H1 (cell line): ENCODE data around the gene PIBF1. TPM values are rescaled to one million over a fixed set of nuclear protein-coding genes. Genes with fewer than 3 reads are reported as not detected.

Experiments used
- CTCF ChIA-PET: fragments of 300-600 bp; sonication (Branson Sonifier 250); formaldehyde crosslinking; loops from one replicate; lab custom pipeline; 2021; ENCODE audit not compliant: partially characterized antibody; lab: Charles Lee
- POLR2A ChIA-PET: fragments of 300-600 bp; sonication (Branson Sonifier 250); formaldehyde crosslinking; loops from one replicate; lab custom pipeline; 2021; ENCODE audit warnings: inconsistent platforms; ENCODE audit not compliant: partially characterized antibody; lab: Charles Lee
- DNase-seq, 2 experiments: peaks; one replicate each; pipeline versions ENCODE4 v3.0.0 to v3.0.0-alpha.2; 2010 to 2022; ENCODE audit warnings: low spot score in 2 of 2, low read depth in 1 of 2, mixed read lengths in 1 of 2
- FAIRE-seq: peaks from 2 replicates; lab custom pipeline; 2011; peaks lifted over from hg19 to GRCh38; lab: Jason Lieb, UNC
- H2AFZ ChIP-seq: 2 replicates; pipeline ENCODE4 v1.8.1; 2012; ENCODE audit warnings: low read length, inconsistent platforms
- H2AK5ac ChIP-seq: 2 replicates; pipeline ENCODE4 v1.6.1; 2013; ENCODE audit warnings: low read depth, low read length
- H2BK120ac ChIP-seq: replicated peaks from 2 replicates; pipeline ENCODE3; 2013; ENCODE audit warnings: low read depth, low read length, inconsistent platforms
- H2BK12ac ChIP-seq: 2 replicates; pipeline ENCODE4 v1.6.1; 2013; ENCODE audit warnings: low read depth, low read length
- H2BK15ac ChIP-seq: 2 replicates; pipeline ENCODE4 v1.6.1; 2013; ENCODE audit warnings: low read length
- H2BK20ac ChIP-seq: 2 replicates; pipeline ENCODE4 v1.6.1; 2013; ENCODE audit warnings: low read length
- H2BK5ac ChIP-seq: 2 replicates; pipeline ENCODE4 v1.6.1; 2013; ENCODE audit warnings: low read depth, low read length
- H3K14ac ChIP-seq: 2 replicates; pipeline ENCODE4 v1.6.1; 2013; ENCODE audit warnings: inconsistent platforms; ENCODE audit not compliant: insufficient read length
- H3K18ac ChIP-seq: 2 replicates; pipeline ENCODE4 v1.6.1; 2013; ENCODE audit warnings: low read length; ENCODE audit errors: extremely low read depth
- H3K23ac ChIP-seq: 2 replicates; pipeline ENCODE4 v1.6.1; 2013; ENCODE audit warnings: inconsistent platforms; ENCODE audit not compliant: insufficient read length
- H3K23me2 ChIP-seq: 2 replicates; pipeline ENCODE4 v1.6.1; 2013; ENCODE audit warnings: low read depth, low read length
- H3K27ac ChIP-seq: 2 replicates; pipeline ENCODE4 v1.6.1; 2011; ENCODE audit warnings: low read depth, low read length, inconsistent platforms
- H3K27me3 ChIP-seq, 4 experiments: replicated peaks in 1 of 4; 1 replicate in 1 of 4; 2 replicates in 3 of 4; pipeline versions ENCODE4 v1.6.1 to v1.8.1; 2011 to 2013; ENCODE audit warnings: low read length in 3 of 4, mild to moderate bottlenecking in 3 of 4, inconsistent platforms in 2 of 4, mixed read lengths in 2 of 4, moderate library complexity in 1 of 4; ENCODE audit not compliant: control insufficient read depth in 3 of 4, insufficient read depth in 3 of 4; ENCODE audit errors: extremely low read depth in 1 of 4
- H3K36me3 ChIP-seq, 4 experiments: 2 replicates each; pipeline versions ENCODE4 v1.6.1 to v1.8.1; 2011 to 2013; ENCODE audit warnings: mild to moderate bottlenecking in 4 of 4, low read length in 3 of 4, moderate library complexity in 2 of 4, control low read depth in 1 of 4, inconsistent platforms in 1 of 4; ENCODE audit not compliant: insufficient read depth in 4 of 4, control insufficient read depth in 2 of 4
- H3K4ac ChIP-seq: replicated peaks from 2 replicates; pipeline ENCODE3; 2013; ENCODE audit warnings: low read length, low read depth, mixed read lengths, inconsistent platforms; ENCODE audit not compliant: insufficient read length
- H3K4me1 ChIP-seq, 4 experiments: replicated peaks in 1 of 4; 1 replicate in 1 of 4; 2 replicates in 3 of 4; pipeline versions ENCODE4 v1.6.1 to v1.8.1; 2011 to 2013; ENCODE audit warnings: low read length in 3 of 4, inconsistent platforms in 2 of 4, mixed read lengths in 1 of 4; ENCODE audit not compliant: insufficient read depth in 4 of 4, control insufficient read depth in 3 of 4
- H3K4me2 ChIP-seq, 2 experiments: 2 replicates each; pipeline versions ENCODE4 v1.6.1 to v1.8.1; 2011 to 2013; ENCODE audit warnings: low read depth in 2 of 2, low read length in 2 of 2, control low read depth in 1 of 2, inconsistent platforms in 1 of 2, mild to moderate bottlenecking in 1 of 2; ENCODE audit not compliant: insufficient read depth in 1 of 2
- H3K4me3 ChIP-seq, 4 experiments: fragments of 200-600, 300-600 bp in 1 of 4; sonication (generic), shearing (Covaris generic), sonication (Bioruptor Twin) in 1 of 4; 2 replicates each; pipeline versions ENCODE4 v1.5.1 to v1.8.1; 2011 to 2016; ENCODE audit warnings: low read length in 4 of 4, low read depth in 3 of 4, control low read depth in 2 of 4, inconsistent platforms in 2 of 4, mild to moderate bottlenecking in 2 of 4, mixed read lengths in 1 of 4, moderate library complexity in 1 of 4; ENCODE audit not compliant: insufficient read depth in 2 of 4; ENCODE audit errors: extremely low read depth in 1 of 4
- H3K56ac ChIP-seq: replicated peaks from 2 replicates; pipeline ENCODE3; 2013; ENCODE audit warnings: low read depth, mild to moderate bottlenecking, mixed read lengths, low read length, inconsistent platforms; ENCODE audit not compliant: insufficient read length
- H3K79me1 ChIP-seq: 2 replicates; pipeline ENCODE4 v1.6.1; 2013; ENCODE audit warnings: low read depth, low read length, control low read depth
- H3K79me2 ChIP-seq, 2 experiments: 2 replicates each; pipeline versions ENCODE4 v1.6.1 to v1.8.1; 2012 to 2013; ENCODE audit warnings: low read length in 2 of 2, mild to moderate bottlenecking in 2 of 2, inconsistent platforms in 1 of 2; ENCODE audit not compliant: insufficient read depth in 2 of 2, control insufficient read depth in 1 of 2
- H3K9ac ChIP-seq, 4 experiments: replicated peaks in 1 of 4; 1 replicate in 1 of 4; 2 replicates in 3 of 4; pipeline versions ENCODE4 v1.6.1 to v1.8.1; 2011 to 2013; ENCODE audit warnings: low read depth in 3 of 4, low read length in 3 of 4, control low read depth in 2 of 4, mild to moderate bottlenecking in 2 of 4, moderate library complexity in 2 of 4, inconsistent platforms in 1 of 4; ENCODE audit errors: extremely low read depth in 1 of 4
- H3K9me3 ChIP-seq, 2 experiments: 2 replicates each; pipeline versions ENCODE4 v1.6.1 to v1.8.1; 2012 to 2013; ENCODE audit warnings: mild to moderate bottlenecking in 2 of 2, moderate library complexity in 2 of 2, control low read depth in 1 of 2, inconsistent platforms in 1 of 2, low read depth in 1 of 2, low read length in 1 of 2, mixed read lengths in 1 of 2; ENCODE audit not compliant: insufficient read depth in 2 of 2
- H4K20me1 ChIP-seq, 2 experiments: replicated peaks in 1 of 2; 2 replicates each; pipeline versions ENCODE3 to v1.8.1; 2011 to 2013; ENCODE audit warnings: inconsistent platforms in 2 of 2, low read length in 2 of 2, mild to moderate bottlenecking in 1 of 2; ENCODE audit not compliant: insufficient read depth in 2 of 2, control insufficient read depth in 1 of 2
- H4K5ac ChIP-seq: 2 replicates; pipeline ENCODE4 v1.6.1; 2013; ENCODE audit warnings: low read length, low read depth, mixed read lengths, inconsistent platforms; ENCODE audit not compliant: insufficient read length
- H4K8ac ChIP-seq: 2 replicates; pipeline ENCODE4 v1.8.0; 2013; ENCODE audit warnings: mild to moderate bottlenecking, moderate library complexity, low read length, inconsistent platforms; ENCODE audit not compliant: insufficient read depth; ENCODE audit errors: extremely low read depth
- H4K91ac ChIP-seq: replicated peaks from 2 replicates; pipeline ENCODE3; 2013; ENCODE audit warnings: low read length, mixed read lengths, inconsistent platforms; ENCODE audit not compliant: insufficient read length
- CREB1 ChIP-seq: IDR thresholded peaks from 2 replicates; pipeline ENCODE4 v1.6.1; 2012; ENCODE audit warnings: inconsistent platforms
- JUN ChIP-seq: IDR thresholded peaks from 2 replicates; pipeline ENCODE4 v1.6.1; 2011; ENCODE audit warnings: low read depth, mild to moderate bottlenecking, improper control_type of control experiment, low read length
- JUND ChIP-seq: IDR thresholded peaks from 2 replicates; pipeline ENCODE4 v1.6.1; 2011; ENCODE audit warnings: mild to moderate bottlenecking, improper control_type of control experiment, low read length
- PHF8 ChIP-seq: fragments of 200-600 bp; sonication (generic); conservative IDR thresholded peaks from 2 replicates; pipeline ENCODE4 v1.7.1; 2012; ENCODE audit warnings: low read depth, mild to moderate bottlenecking, inconsistent platforms, low read length, moderate library complexity
- USF2 ChIP-seq: IDR thresholded peaks from 2 replicates; pipeline ENCODE4 v1.6.1; 2011; ENCODE audit warnings: low read length, improper control_type of control experiment
- WGBS, 2 experiments: shearing (Covaris generic) in 1 of 2; methylation state at CpG; one replicate each; pipeline versions ENCODE4 v1.1.6 to v1.1.7; 2013 to 2015; ENCODE audit warnings: low lambda C conversion rate in 2 of 2, mixed read lengths in 2 of 2, inconsistent platforms in 1 of 2, low coverage in 1 of 2, missing lambda C conversion rate in 1 of 2; ENCODE audit not compliant: insufficient replicate concordance in 2 of 2, insufficient coverage in 1 of 2, insufficient read length in 1 of 2; ENCODE audit errors: extremely low coverage in 1 of 2, missing lambda C conversion rate in 1 of 2; 5-methylcytosine and 5-hydroxymethylcytosine counted together
- polyA plus RNA-seq, 7 experiments: library from polyadenylated mRNA; depleted of rRNA in 3 of 7; stranded (reverse) in 5 of 7; unstranded in 2 of 7; fragments of >200 nt in 5 of 7; fragments of 200-250 nt in 2 of 7; gene quantifications; 1 replicate in 5 of 7; 2 replicates in 1 of 7; 4 replicates in 1 of 7; pipeline versions ENCODE4 v1.2.1 to v1.2.3, GENCODE V29; 2011 to 2013; ENCODE audit warnings: missing spikeins in 2 of 7, mixed read lengths in 2 of 7
- total RNA-seq: library from RNA; stranded (reverse); fragmentation: NEBNext Ultra II Directional; extraction: Animal tissue kit (Norgen Biotek cat#: 25700); gene quantifications from 2 replicates; pipeline ENCODE4 v1.2.1, GENCODE V29; 2021

Gene PIBF1
- total and polyA plus RNA-seq, 2 of the 8 experiments (the other 6 are each of a cell fraction or from before 2014, with no cell fraction given): 1.1 to 13.2 TPM

GRCh38 chr13:73065036-73065435 lies 283.1 kb downstream of the PIBF1 start:
- Histone ChIP-seq H3K56ac (no peak overlapping the region), H3K4ac (no peak overlapping the region), H3K27ac (no peak overlapping the region), H3K4me2 (no peak overlapping the region), H3K4me3 (no peak overlapping the region), H2BK20ac (no peak overlapping the region), H3K14ac (no peak overlapping the region), H2BK120ac (no peak overlapping the region), H3K36me3 (no peaks in the 10 kb centered on the region), H3K27me3 (peaks cover 13 to 35% (median 24%) of the 10 kb centered on the region in 4 experiments; a peak in 6 of 7 replicates), H4K8ac (no peak overlapping the region), H3K18ac (no peak overlapping the region), H2BK5ac (no peak overlapping the region), H2BK12ac (no peak overlapping the region), H4K20me1 (peaks cover 0 to 4% of the 10 kb centered on the region in 2 experiments), H2AK5ac (no peak overlapping the region), H3K23ac (no peak overlapping the region), H3K79me2 (no peaks in the 10 kb centered on the region), H2BK15ac (no peak overlapping the region), H4K5ac (no peak overlapping the region), H3K4me1 (peaks cover 0 to 15% (median 1%) of the 10 kb centered on the region in 4 experiments; a peak in 5 of 7 replicates), H2AFZ (no peak overlapping the region), H3K9ac (no peak overlapping the region), H3K79me1 (0 out of 2 replicates have a peak, but pooled peaks cover 2% of the 10 kb centered on the region), H3K9me3 (no peaks in the 10 kb centered on the region), H4K91ac (no peak overlapping the region), H3K23me2 (no peaks in the 10 kb centered on the region; the same call in 1 of the 2 replicates)
- ChIA-PET POLR2A (interaction anchor here (2.5 kb wide), 1 partner anchor 10 kb away, joined by 6 read pairs; no protein-coding TSS in a partner anchor), CTCF (interaction anchor here (1.1 kb wide), 1 partner anchor 702 kb away, joined by 3 read pairs; no protein-coding TSS in a partner anchor)
- no peak for FAIRE-seq
- DNase-seq: no peak
- WGBS, 2 experiments: 91% methylated on average over 2 of the region's 2 CpGs; no CpG with 5 or more reads in 1 of the 2 experiments
- TF ChIP-seq JUND: no peak
- TF ChIP-seq JUN: no peak
- TF ChIP-seq CREB1: no peak
- TF ChIP-seq PHF8: no peak
- no peak for TF ChIP-seq USF2
